Karpas-422 (cell line): ENCODE results near the gene CFAP126. TPM values are rescaled to one million over a fixed set of nuclear protein-coding genes. Genes with fewer than 3 reads are reported as not detected.

Experiments used
- DNase-seq: peaks from one replicate; pipeline ENCODE4 v3.0.0-alpha.2; 2015
- H2AFZ ChIP-seq: fragments of 200-600 bp; sonication (generic); 2 replicates; pipeline ENCODE4 v1.6.1; 2014; ENCODE audit warnings: antibody characterized with exemption, low read length, mixed read lengths
- H3K27ac ChIP-seq: fragments of 200-600 bp; sonication (generic); 2 replicates; pipeline ENCODE4 v1.5.1; 2014; ENCODE audit warnings: mild to moderate bottlenecking, low read length, moderate library complexity
- H3K27me3 ChIP-seq: fragments of 200-600 bp; sonication (generic); 2 replicates; pipeline ENCODE4 v1.6.1; 2014; ENCODE audit warnings: low read length, mixed read lengths
- H3K36me3 ChIP-seq: fragments of 200-600 bp; sonication (generic); 2 replicates; pipeline ENCODE4 v1.6.1; 2014; ENCODE audit warnings: low read length, mixed read lengths; ENCODE audit not compliant: insufficient read depth
- H3K4me1 ChIP-seq: fragments of 200-600 bp; sonication (generic); 2 replicates; pipeline ENCODE4 v1.6.1; 2014; ENCODE audit warnings: mild to moderate bottlenecking, low read length, mixed read lengths
- H3K4me2 ChIP-seq: fragments of 200-600 bp; sonication (generic); 2 replicates; pipeline ENCODE4 v1.6.1; 2014; ENCODE audit warnings: low read length, low read depth, mild to moderate bottlenecking; ENCODE audit not compliant: poor library complexity, severe bottlenecking
- H3K4me3 ChIP-seq: fragments of 200-600 bp; sonication (generic); 2 replicates; pipeline ENCODE4 v1.5.1; 2014; ENCODE audit warnings: mild to moderate bottlenecking, antibody characterized with exemption, low read length, mixed read lengths
- H3K79me2 ChIP-seq: fragments of 200-600 bp; sonication (generic); 2 replicates; pipeline ENCODE4 v1.6.1; 2014; ENCODE audit warnings: mild to moderate bottlenecking, low read length, mixed read lengths
- H3K9ac ChIP-seq: fragments of 200-600 bp; sonication (generic); 2 replicates; pipeline ENCODE4 v1.6.0; 2014; ENCODE audit warnings: low read length
- H3K9me2 ChIP-seq: fragments of 200-600 bp; sonication (generic), shearing (Covaris generic); replicated peaks from 2 replicates; pipeline ENCODE4 v1.6.0; 2014; ENCODE audit warnings: mild to moderate bottlenecking, low read length, moderate library complexity; ENCODE audit not compliant: insufficient read depth
- H3K9me3 ChIP-seq: fragments of 300-700, 200-600 bp; sonication (generic); 2 replicates; pipeline ENCODE4 v1.6.1; 2014; ENCODE audit warnings: low read length, mixed read lengths
- H4K20me1 ChIP-seq: fragments of 200-600 bp; sonication (generic); 2 replicates; pipeline ENCODE4 v1.6.1; 2014; ENCODE audit warnings: mild to moderate bottlenecking, antibody characterized with exemption, low read length, low read depth; ENCODE audit not compliant: insufficient read depth
- total RNA-seq: library from RNA; depleted of rRNA; stranded (reverse); fragments of >200 nt; shearing (Covaris generic); gene quantifications from 2 replicates; pipeline ENCODE4 v1.2.3, GENCODE V29; 2014; ENCODE audit warnings: low replicate concordance

Gene CFAP126
- total RNA-seq, 1 experiment from 2014 or later: not detected

GRCh38 chr1:161373442-161373841, 5.8 kb upstream of the CFAP126 start:
- no peak for DNase-seq
- Histone ChIP-seq H3K4me2 (no peak overlapping the region), H3K9me3 (no peaks in the 10 kb centered on the region), H3K27ac (no peak overlapping the region), H3K79me2 (no peaks in the 10 kb centered on the region), H3K4me1 (0 out of 2 replicates have a peak, but pooled peaks cover 4% of the 10 kb centered on the region), H3K9ac (no peak overlapping the region), H3K4me3 (no peak overlapping the region), H2AFZ (no peak overlapping the region), H4K20me1 (no peaks in the 10 kb centered on the region), H3K9me2 (no peaks in the 10 kb centered on the region), H3K36me3 (no peaks in the 10 kb centered on the region), H3K27me3 (no peaks in the 10 kb centered on the region)

GRCh38 chr1:161365207-161365606, 2.5 kb downstream of the CFAP126 start:
- no peak overlapping the region for H3K9ac ChIP-seq
- H3K27me3 ChIP-seq: no peaks in the 10 kb centered on the region
- no peaks in the 10 kb centered on the region for H3K79me2 ChIP-seq

GRCh38 chr1:161364332-161364731, 3.3 kb downstream of the CFAP126 start:
- no peak overlapping the region for H3K4me2 ChIP-seq
- no peak overlapping the region for H3K4me3 ChIP-seq
- no peaks in the 10 kb centered on the region for H3K9me2 ChIP-seq
- H3K4me1 ChIP-seq: peaks cover 11% of the 10 kb centered on the region
- H3K9ac ChIP-seq: no peak overlapping the region
- H3K9me3 ChIP-seq: no peaks in the 10 kb centered on the region
- no peak for DNase-seq
- no peaks in the 10 kb centered on the region for H3K36me3 ChIP-seq
- H3K27me3 ChIP-seq: no peaks in the 10 kb centered on the region
- H3K79me2 ChIP-seq: peaks cover 6% of the 10 kb centered on the region; the same call in 1 of the 2 replicates
- H2AFZ ChIP-seq: no peak overlapping the region
- no peaks in the 10 kb centered on the region for H4K20me1 ChIP-seq
- H3K27ac ChIP-seq: no peak overlapping the region

More at GRCh38 chr1:161365207-161365606, 2.5 kb downstream of the CFAP126 start:
- no peaks in the 10 kb centered on the region for H3K9me3 ChIP-seq
- H3K9me2 ChIP-seq: no peaks in the 10 kb centered on the region
- no peak overlapping the region for H3K4me3 ChIP-seq
- H3K4me1 ChIP-seq: peaks cover 11% of the 10 kb centered on the region
- no peaks in the 10 kb centered on the region for H4K20me1 ChIP-seq
- H3K27ac ChIP-seq: no peak overlapping the region
- H2AFZ ChIP-seq: no peak overlapping the region
- H3K4me2 ChIP-seq: no peak overlapping the region
- no peak for DNase-seq
- H3K36me3 ChIP-seq: no peaks in the 10 kb centered on the region

GRCh38 chr1:161359291-161359690, 8.4 kb downstream of the CFAP126 start:
- Histone ChIP-seq H3K79me2 (peaks cover 16% of the 10 kb centered on the region), H2AFZ (no peak overlapping the region), H3K9me3 (no peaks in the 10 kb centered on the region), H3K4me1 (peaks cover 8% of the 10 kb centered on the region), H3K27ac (no peak overlapping the region), H3K9me2 (no peaks in the 10 kb centered on the region), H3K4me2 (no peak overlapping the region), H3K36me3 (no peaks in the 10 kb centered on the region), H3K9ac (no peak overlapping the region), H4K20me1 (no peaks in the 10 kb centered on the region), H3K27me3 (no peaks in the 10 kb centered on the region), H3K4me3 (no peak overlapping the region)
- no peak for DNase-seq

DNA sequence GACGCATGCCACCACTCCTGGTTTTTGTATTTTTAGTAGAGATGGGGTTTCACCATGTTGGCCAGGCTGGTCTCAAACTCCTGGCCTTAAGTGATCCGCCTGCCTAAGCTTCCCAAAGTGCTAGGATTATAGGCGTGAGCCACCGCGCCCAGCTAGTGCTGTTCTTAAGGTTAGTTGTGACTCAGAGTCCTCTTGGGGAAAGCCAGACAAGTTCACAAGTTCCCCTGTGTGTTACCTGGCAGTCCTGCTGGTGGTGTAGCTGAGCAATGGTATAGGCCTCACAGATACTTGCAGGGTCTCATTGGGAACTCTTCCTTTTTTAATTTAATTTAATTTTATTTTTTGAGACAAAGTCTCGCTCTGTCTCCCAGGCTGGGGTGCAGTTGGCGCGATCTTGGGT, 10.6 kb downstream of the CFAP126 start:
- H3K36me3 ChIP-seq: no peaks in the 10 kb centered on the region
- H3K4me3 ChIP-seq: no peak overlapping the region
- no peaks in the 10 kb centered on the region for H3K9me2 ChIP-seq
- no peak overlapping the region for H2AFZ ChIP-seq
- H3K79me2 ChIP-seq: peaks cover 32% of the 10 kb centered on the region
- no peak overlapping the region for H3K4me2 ChIP-seq
- H3K27me3 ChIP-seq: no peaks in the 10 kb centered on the region
- no peak for DNase-seq
- H3K9ac ChIP-seq: no peak overlapping the region
- H3K9me3 ChIP-seq: no peaks in the 10 kb centered on the region
- H3K27ac ChIP-seq: no peak overlapping the region
- no peaks in the 10 kb centered on the region for H4K20me1 ChIP-seq
- H3K4me1 ChIP-seq: peaks cover 13% of the 10 kb centered on the region

GRCh38 chr1:161351482-161351881, 16.2 kb downstream of the CFAP126 start:
- Histone ChIP-seq H3K4me1 (peaks cover 33% of the 10 kb centered on the region), H3K4me3 (no peak overlapping the region), H2AFZ (no peak overlapping the region), H3K9me3 (no peaks in the 10 kb centered on the region), H3K4me2 (no peak overlapping the region), H3K36me3 (no peaks in the 10 kb centered on the region), H3K27ac (peak overlapping the region; percentile 29), H3K79me2 (peaks cover 30% of the 10 kb centered on the region), H3K9me2 (no peaks in the 10 kb centered on the region), H4K20me1 (no peaks in the 10 kb centered on the region), H3K9ac (no peak overlapping the region), H3K27me3 (no peaks in the 10 kb centered on the region)
- DNase-seq: no peak

- Histone ChIP-seq H3K4me3 (no peak overlapping the region), H3K4me2 (peak overlapping the region; percentile 14), H3K4me1 (peaks cover 33% of the 10 kb centered on the region), H3K9ac (no peak overlapping the region), H3K9me2 (no peaks in the 10 kb centered on the region), H3K36me3 (no peaks in the 10 kb centered on the region), H4K20me1 (no peaks in the 10 kb centered on the region), H3K9me3 (no peaks in the 10 kb centered on the region), H3K79me2 (peaks cover 30% of the 10 kb centered on the region), H3K27ac (peak overlapping the region; percentile 29), H2AFZ (no peak overlapping the region), H3K27me3 (no peaks in the 10 kb centered on the region)
- DNase-seq: peak; percentile 74
Measured at GRCh38 chr1:161350671-161351070, 17.0 kb downstream of the CFAP126 start.

GRCh38 chr1:161342821-161343220, 24.9 kb downstream of the CFAP126 start:
- Histone ChIP-seq H3K27ac (no peak overlapping the region), H3K9me2 (no peaks in the 10 kb centered on the region), H3K9ac (no peak overlapping the region), H3K36me3 (peaks cover 13% of the 10 kb centered on the region; the same call in 1 of the 2 replicates), H2AFZ (no peak overlapping the region), H3K79me2 (0 out of 2 replicates have a peak, but pooled peaks cover 3% of the 10 kb centered on the region), H3K9me3 (no peaks in the 10 kb centered on the region), H3K4me2 (no peak overlapping the region), H3K27me3 (no peaks in the 10 kb centered on the region), H4K20me1 (no peaks in the 10 kb centered on the region), H3K4me1 (no peaks in the 10 kb centered on the region), H3K4me3 (no peak overlapping the region)
- no peak for DNase-seq

- H3K36me3 ChIP-seq: peaks cover 13% of the 10 kb centered on the region; the same call in 1 of the 2 replicates
- H3K27ac ChIP-seq: no peak overlapping the region
- H3K4me3 ChIP-seq: no peak overlapping the region
- no peak overlapping the region for H3K9ac ChIP-seq
- H3K9me3 ChIP-seq: no peaks in the 10 kb centered on the region
- no peak for DNase-seq
- no peaks in the 10 kb centered on the region for H3K4me1 ChIP-seq
- H4K20me1 ChIP-seq: no peaks in the 10 kb centered on the region
- no peak overlapping the region for H2AFZ ChIP-seq
- no peak overlapping the region for H3K4me2 ChIP-seq
- H3K79me2 ChIP-seq: 0 out of 2 replicates have a peak, but pooled peaks cover 3% of the 10 kb centered on the region
- H3K27me3 ChIP-seq: no peaks in the 10 kb centered on the region
- no peaks in the 10 kb centered on the region for H3K9me2 ChIP-seq
Measured at GRCh38 chr1:161342177-161342576, 25.5 kb downstream of the CFAP126 start.
